Stimulated activated CD4-positive, alpha-beta T cell treated with anti-CD3 and anti-CD28 coated beads, Interleukin-12 subunit alpha, Interleukin-12 subunit beta, amount 100 ng/mL, for 4 hours (primary cell): ENCODE data around the gene CST3.
"Not testable (repeated sequence)": the region's sequence is repeated elsewhere in the genome, so short reads cannot be mapped to it uniquely, and the experiment has no call there.

Source experiments
- DNase-seq: peaks from one replicate; pipeline ENCODE4 v3.0.0-alpha.2; 2020

The CST3 gene

DNA sequence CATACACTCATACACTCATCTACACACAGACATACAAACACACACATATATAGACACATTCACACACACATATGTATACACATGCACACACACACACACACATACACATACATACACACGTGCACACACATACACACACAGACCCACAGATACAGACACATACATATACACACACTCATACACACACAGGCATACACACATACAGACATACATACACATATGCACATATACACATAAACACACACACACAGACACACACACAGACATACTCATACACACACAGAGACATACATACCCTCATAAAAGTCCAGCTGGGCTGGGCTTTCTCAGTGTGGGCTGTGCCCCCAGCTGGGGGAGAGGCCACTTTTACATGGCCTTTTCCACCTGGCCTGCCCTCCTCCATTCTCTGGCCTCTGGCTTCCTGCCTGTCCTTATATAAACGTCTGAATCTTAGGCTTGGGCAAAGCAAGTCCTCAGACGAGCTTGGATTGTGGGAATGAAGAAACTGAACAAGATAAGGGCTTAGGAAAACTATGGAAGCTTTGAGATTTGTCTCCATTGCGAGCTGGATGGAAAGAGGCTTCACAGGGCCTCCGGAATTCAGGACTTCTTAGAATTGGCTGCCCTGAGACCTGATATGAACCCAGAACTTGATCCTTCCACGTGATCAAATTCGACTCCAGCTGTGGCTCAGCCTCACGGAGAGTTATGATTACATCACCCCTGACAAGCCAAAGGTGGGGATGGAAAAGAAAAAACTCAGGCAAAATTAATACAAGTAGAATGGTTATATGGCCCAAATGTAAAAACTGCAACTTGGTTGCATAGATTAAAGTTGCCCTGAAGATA, 22.5 kb upstream of the CST3 start:
- no peak for DNase-seq

DNA sequence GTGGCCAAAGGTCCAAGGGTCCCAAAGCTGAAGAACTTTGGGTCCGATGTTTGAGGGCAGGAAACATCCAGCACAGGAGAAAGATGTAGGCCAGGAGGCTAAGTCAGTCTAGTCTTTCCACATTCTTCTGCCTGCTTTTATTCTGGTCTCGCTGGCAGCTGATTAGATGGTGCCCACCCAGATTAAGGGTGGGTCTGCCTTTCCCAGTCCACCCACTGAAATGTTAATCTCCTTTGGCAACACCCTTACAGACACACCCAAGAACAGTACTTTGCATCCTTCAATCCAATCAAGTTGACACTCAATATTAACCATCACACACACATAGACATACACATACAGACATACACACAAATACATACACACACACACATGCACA, 21.8 kb upstream of the CST3 start:
- DNase-seq, result not testable (repeated sequence)

DNA sequence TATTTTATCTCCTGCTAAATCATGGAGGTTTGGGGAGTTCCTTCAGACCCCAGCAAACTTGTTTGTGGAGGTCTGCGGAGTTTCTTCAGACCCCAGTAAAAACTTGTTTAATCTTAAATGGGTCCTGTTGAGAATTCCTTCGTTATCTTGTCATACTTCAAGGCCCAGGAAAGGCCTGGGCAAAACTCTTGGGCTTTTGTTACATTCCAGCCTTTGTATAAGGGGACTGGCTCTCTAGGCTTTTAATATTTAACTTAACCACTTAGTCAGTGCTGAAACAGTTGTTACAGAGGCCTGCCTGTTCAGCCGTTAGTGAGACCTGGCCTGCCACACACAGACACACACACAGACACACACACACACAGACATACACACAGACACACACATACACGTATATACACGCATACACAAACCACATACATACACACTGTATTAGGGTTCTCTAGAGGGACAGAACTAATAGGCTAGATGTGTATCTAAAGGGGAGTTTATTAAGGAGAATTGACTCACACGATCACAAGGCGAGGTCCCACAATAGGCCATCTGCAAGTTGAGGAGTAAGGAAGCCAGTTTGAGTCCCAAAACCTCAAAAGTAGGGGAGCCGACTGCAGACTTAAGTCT, 21.3 kb upstream of the CST3 start:
- DNase-seq, result no peak

DNA sequence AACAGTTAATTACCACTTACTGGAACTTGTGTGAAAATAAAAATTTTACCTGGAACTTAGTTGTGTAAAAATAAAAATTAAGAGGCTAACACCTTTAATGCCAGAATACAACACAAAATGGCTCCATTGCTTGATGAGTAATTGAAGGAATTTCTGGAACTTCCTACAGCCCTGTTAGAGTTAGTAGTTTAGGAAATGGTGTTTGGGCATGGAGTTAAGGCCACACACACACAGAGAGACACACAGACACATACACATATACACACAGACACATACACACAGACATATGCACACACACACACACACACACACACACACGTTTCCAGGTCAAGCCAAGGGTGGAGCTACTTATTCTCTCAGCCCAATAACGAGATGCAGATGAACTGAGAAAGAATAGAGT, 20.6 kb upstream of the CST3 start:
- DNase-seq, result no peak

DNA sequence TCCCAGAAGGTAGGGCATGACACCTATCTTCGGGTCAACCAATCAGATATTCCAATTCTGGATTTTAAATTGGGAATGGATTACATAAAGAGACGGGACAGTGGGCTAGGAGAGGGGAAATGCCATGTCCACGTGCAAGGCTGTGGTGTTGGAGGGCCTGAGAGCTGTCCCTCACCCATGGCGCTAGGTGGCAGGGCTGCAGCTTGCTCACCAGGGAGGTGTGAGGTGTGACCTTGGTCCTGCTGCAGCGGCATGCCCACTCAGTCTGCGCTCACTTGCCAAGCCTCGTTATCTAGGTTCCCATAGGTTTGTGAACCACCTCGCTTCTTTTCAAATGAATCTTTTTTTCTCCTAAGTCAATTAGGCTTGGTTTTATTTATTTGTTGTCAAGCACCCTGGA, 19.4 kb upstream of the CST3 start:
- no peak for DNase-seq

DNA sequence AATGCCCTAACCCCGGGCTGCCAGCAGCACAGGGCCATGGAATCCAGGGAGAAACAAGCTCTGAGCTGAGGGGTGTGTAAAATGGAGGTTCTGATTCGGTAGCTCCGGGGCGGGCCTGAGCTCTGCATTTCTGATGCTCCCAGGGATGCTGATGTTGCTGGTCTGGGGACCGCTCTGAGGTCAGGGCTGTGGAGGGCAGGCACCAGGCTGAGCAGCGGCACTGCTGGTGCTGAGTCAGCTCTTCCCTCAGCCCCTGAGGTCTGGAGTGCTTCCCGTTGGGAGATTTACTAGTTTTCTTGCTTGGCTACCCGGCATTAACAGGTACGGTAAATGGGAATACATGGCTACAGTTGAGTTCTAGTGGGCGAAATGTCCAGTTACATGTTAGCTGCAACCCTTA, 18.6 kb upstream of the CST3 start:
- no peak for DNase-seq

DNA sequence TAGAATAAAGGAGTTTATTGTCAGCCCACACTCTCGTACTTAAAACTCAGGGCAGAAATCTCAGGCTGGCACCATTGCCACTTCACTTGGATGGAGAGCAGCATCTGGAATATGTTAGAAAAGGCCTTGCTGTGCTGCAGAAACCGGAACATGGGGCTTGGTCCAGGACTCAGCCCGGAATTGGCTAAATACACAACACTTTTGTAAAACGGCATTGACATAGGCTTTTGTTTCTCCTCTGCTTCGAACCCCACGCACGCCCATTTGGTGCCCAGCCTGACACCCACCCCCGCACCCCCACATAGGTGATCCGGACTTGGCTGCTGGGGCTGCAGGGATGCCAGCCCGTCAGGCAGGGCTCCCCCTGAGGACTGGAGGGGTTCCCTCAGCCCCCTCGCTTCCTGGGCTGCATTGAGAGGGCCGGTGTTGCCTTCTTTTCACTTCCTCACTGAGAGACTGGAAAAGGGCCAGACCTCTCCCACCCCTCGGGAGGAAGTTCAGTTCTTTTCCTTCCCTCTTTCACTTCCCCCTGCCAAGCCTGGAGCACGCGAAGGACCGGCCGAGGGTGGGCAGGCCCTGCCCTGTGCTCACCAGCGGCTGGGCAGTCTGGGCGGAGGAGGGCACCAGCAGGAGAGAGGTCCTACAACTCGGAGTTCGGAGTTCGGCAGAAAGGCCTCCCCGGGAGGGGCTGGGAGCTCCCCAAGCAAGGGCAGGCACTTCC, 17.9 kb upstream of the CST3 start:
- no peak for DNase-seq

DNA sequence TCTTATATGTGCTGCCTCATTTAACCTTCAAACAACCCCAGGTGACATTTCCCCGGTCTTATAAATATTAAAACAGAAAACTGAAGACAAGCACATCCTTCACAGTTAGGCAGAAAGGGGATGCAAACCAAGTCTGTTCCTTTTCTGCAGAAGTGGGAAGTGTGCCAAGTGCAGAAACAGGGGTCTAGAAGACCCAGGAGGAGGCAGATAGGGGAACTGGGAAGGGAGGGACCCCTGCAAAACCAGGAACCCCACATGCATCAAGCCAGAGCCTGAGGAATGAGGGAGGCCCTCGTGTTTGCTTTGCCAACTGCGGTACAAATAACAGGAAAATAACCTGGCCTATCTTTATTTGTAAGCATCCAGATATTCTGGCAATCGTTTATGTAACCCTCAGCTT, 17.0 kb upstream of the CST3 start:
- DNase-seq, result no peak

DNA sequence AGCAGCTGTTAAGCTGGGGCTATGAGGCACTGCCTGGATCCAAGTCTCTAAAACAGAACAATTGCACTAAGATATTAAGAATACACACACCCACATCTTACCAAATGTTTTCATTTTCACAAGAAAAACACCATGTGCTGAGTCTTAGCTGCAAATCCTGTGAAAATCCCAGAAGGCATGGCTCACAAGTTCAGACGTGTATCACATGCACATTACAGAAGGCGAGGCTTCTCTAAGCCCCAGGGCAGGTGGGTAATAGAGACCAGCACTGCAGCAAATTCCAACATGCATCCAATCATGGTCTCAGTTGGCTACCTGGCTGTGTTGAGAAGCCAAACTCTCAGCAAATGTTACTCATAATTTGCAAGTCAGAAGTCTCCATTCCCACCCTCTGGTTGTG, 16.2 kb upstream of the CST3 start:
- no peak for DNase-seq

DNA sequence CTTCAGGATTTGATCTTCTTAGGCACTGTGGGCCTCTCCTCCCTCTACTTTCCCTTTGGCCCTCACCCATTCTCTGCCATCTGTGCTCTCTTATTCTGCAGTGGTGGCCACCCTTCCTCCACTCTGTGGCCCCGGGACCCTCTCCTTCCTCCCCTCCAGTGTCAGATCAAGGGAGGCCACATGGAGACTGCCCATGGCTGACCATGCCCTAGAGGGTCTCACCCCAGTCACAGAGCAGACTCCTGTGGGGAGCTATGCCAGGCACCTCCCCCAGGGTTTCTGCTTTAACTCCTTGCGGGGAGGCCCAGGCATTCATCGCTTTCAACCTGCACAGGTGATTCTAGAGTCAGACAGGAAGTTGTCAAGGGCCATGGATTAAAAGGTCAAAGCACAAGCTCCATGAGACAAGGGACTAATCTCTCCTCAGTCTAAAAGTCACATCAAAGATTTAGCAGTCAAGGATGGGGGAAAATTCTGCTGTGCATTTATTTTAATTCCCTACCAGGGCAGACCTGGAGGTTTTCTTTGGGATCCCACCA, 15.7 kb upstream of the CST3 start:
- DNase-seq, result no peak

DNA sequence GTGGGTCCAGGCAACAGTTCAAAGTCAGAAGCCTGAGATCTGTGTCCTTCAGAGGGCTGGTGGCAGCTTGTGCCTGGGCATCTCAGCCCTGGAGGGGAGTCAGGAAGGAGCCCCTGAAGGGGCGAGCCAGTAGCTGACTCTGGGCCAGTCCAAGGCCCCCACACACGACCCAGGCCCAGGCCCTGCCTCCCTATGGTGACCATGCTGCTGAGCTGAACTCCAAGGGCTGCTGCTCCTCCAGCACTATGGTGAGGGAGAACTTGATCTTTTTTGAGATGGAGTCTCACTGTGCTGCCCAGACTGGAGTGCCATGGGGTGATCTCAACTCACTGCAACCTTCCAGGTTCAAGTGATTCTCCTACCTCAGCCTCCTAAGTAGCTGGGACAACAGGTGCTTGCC, 15.2 kb upstream of the CST3 start:
- no peak for DNase-seq

DNA sequence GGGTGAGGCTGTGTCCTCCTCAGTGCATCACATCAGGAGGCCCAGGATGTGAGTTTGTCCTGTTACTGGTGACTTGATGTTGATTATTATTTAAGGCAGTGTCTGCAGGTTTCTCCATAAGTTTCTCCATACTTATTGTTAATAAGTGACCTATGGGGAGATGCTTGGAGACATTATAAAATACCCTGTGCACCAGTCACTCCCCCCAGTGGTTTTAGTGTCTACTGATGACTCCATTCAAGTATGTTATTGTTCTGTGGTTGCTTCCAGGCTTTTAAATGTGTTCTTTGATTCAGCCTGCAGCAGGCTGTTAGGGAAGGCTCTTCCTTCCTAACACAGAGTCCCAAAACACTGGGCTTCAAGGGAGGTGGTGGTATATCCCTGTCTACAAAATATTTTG, 14.6 kb upstream of the CST3 start:
- DNase-seq, result no peak

DNA sequence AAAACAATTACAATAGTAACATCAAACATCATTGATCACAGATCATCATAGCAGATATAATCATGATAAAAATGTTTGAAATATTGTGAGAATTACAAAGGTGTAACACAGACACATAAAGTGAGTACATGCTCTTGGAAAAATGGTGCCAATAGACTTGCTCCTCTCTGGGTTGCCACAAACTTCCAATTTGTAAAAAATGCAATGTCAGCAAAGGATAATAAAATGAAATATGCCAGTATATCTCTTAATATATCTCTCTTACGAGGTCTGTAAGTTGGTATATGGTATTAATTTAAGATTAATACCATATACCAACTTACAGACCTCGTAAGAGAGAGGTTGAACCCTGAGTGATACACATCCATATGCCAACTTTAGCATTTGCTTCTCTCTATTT, 13.4 kb upstream of the CST3 start:
- no peak for DNase-seq

DNA sequence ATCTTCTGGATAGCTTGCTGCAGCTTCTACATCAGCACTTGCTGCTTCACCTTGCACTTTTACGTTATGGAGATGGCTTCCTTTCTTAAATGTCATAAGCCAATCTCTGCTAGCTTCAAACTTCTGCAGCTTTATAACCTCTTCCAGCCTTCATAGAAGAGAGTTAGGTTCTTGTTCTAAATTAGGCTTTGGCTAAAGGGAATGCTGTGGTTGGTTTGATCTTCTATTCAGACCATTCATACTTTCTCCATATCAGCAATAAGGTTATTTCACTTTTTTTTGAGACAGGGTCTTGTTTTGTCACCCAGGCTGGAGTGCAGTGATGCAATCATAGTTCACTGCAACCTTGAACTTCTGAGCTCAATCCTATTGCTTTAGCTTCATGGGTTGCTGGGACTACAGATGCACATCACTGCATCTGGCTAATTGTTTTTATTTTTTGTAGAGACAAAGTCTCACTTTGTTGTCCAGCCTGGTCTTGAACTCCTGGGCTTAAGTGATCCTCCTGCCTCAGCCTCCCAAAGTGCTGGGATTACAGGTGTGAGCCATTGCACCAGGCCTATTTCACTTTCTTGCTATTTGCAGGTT, 12.2 kb upstream of the CST3 start:
- no peak for DNase-seq

DNA sequence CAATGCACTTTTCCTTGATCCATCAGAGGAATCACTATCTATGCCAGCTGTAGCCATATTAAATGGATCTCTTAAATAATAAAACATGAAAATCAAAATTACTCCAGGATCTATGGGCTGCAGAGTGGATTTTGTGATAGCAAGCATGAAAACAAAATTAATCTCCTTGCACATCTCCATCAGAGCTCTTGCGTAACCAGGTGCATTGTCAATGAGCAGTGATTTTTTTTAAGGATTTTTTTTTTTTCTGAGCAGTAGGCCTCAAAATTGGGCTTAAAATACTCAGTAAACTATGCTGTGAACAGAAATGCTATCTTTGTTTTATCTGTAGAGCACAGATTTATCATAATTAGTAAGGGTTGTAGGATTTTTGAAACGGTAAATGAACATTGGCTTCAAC, 11.5 kb upstream of the CST3 start:
- no peak for DNase-seq

DNA sequence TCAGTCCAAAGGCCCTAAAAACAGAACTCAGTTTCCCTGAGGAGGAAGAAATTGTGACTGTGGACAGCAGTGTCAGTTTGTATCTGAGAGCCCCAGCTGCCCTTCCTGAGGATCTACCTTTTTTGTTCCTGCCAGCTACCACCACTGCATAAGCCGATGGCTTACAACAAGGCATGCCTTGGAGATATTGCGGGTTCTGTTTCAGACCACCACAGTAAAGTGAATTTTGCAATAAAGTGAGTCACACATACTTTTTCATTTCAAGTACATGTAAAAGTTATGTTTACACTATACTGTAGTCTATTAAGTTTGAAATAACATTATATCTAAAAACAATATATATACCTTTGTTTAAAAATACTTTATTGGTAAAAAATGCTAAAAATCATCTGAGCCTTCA, 9.6 kb upstream of the CST3 start:
- DNase-seq, result no peak

DNA sequence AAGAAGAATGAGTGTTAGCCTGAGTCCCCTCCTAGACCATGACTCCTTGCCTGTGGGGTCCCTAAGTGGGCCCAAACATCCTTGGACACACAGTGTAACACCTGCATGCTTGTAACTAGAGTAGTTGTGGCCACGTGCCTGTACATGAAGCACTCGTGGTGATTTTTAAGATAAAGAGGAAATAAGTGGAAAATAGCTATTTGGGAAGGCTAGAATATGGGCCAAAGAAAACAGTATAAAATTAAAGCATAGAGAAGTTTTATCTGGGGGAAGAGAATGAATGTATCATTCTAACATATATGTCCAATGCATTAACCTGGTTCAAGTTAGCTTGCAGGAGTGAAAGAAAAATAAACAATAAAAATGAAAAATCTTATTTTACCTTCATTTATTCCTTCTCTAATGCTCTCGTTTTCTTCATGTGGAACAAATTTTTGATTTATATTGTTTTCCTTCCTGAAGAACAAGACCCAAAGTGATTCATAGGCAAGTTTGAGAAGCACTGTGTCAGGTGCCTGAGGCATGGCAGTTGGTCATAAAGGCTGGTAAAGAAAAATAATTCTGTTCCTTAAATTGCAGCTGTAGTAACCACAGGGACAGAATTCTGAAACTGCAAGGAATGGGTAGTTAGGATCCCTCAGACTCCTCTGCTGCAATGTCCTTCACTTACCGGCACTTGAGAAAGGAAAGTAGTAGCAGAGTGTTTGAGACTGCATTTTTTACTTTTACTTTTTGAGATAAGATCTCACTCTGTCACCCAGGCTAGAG, 8.5 kb upstream of the CST3 start:
- no peak for DNase-seq

DNA sequence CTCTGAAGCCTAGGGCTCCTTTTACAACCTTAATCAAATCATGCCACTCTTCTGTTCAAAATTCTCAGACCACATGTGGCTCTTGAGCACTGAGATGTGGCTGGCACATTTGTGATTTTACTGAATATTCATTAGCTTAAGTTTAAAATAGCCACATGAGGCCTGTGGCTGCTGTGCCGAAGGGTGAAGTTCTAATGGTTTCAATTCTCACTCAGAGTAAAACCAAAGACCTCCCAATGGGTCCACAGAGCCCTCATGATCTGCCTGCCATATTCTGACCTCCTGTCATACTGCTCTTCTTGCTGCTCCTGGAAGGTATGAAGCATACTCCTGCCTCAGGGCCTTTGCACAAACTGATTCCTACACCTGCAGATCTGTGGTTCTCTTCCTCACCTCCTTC, 7.8 kb upstream of the CST3 start:
- no peak for DNase-seq

DNA sequence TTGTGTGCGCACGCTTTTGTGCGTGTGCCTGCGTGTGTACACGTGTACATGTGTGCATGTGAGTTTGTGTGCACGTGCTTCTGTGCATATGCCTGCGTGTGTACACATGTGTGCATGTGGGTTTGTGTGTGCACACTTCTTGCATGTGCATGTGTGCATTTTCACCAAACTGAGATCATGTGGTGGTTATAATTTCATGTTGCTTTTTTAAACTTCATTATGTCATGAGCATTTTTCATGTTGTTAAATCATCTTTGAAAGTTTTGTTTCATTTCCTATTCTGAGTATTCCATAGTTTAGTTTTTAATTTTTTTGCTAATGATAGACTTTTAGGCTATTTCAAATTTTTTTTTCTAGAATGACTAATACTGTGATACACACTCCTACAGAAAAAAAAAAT, 6.4 kb upstream of the CST3 start:
- DNase-seq, result no peak

DNA sequence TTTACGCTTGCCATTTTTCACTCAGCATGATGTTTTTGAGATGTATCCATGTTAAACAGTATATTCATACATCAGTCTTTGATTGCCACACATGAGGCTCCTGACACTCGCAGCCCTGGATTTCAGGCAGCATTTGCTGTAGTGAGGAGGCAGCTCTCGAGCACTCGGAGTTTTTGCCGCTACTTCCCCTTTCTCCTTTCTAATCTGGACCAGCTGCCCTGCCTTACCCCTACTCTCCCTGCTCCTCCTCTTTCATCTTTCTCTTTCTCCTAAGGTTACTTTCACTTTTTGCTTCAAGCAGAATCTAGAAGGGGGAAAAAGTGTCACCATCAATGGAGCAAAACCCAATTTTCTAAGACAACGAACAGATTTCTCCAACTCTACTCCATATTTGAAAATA, 5.9 kb upstream of the CST3 start:
- DNase-seq, result no peak

DNA sequence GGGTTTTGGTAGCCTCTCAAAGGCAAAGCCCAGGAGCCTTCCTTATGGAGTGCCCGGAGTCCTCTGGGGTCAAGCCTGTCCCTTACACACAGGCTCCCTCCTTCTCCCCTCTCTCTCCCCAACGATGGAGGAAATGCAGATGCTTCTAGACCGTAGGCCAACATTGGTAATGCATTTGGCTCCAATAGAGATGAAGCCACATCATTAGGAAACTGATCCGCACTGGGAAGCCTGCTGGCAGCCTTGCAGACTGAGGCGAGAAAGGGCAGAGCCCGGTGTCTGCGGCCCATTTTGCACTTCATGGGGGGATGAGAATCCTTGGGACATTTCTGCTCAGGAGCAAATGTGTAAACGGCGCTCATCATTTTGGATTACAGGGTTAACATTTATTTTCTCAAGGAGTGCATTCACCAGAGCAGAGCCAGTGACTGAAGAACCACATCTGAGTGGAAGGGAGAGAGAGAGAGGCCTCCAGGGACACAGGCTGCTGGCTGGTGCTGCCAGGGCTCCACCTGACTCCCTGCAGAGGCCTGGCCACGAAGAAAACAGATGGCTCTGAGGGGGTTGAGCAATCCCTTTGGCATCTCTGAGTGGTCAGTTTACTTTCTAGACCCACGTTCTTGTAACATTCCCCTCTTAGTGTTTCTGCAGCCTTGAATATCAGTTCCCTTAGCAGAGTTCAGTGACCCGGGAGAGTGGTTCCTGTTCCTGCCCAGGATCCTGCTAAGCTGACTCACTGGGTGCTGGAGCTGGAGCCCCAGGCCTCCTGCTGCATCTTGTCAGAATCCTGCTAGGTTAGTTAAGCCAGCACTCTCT, 4.4 kb upstream of the CST3 start:
- DNase-seq, result no peak
